ENCODE data around the gene PRKAA1.
"Not testable (repeated sequence)": the region's sequence is repeated elsewhere in the genome, so short reads cannot be mapped to it uniquely, and the experiment has no call there.

The PRKAA1 gene

GRCh38 chr5:40825461-40826043, 27.4 kb upstream of the PRKAA1 start:
- peak; percentile 61 for DNase-seq (ENCODE audit: low spot score)

GRCh38 chr5:40823459-40823858, 25.3 kb upstream of the PRKAA1 start:
- no peak for DNase-seq (ENCODE audit: low spot score)

GRCh38 chr5:40813698-40814281, 15.6 kb upstream of the PRKAA1 start:
- no peak for DNase-seq (ENCODE audit: low spot score)

- DNase-seq (ENCODE audit: low spot score): no peak
These were observed 14.0 kb upstream of the PRKAA1 start for GRCh38 chr5:40812125-40812524.

- no peak for DNase-seq (ENCODE audit: low spot score)
These were observed 3.8 kb upstream of the PRKAA1 start for GRCh38 chr5:40801771-40802562.

GRCh38 chr5:40799258-40799657, 1.1 kb upstream of the PRKAA1 start:
- no peak for DNase-seq (ENCODE audit: low spot score)

GRCh38 chr5:40798801-40799210, 632 bp upstream of the PRKAA1 start:
- DNase-seq (ENCODE audit: low spot score): no peak

GRCh38 chr5:40797273-40798011, 732 bp downstream of the PRKAA1 start:
- peak; percentile 85 for DNase-seq (ENCODE audit: low spot score)

- no peak for DNase-seq (ENCODE audit: low spot score)
These were observed 1.7 kb downstream of the PRKAA1 start for GRCh38 chr5:40796487-40796889.

GRCh38 chr5:40794877-40795276, 3.3 kb downstream of the PRKAA1 start:
- not testable (repeated sequence) for DNase-seq (ENCODE audit: low spot score)

GRCh38 chr5:40794340-40794739, 3.8 kb downstream of the PRKAA1 start:
- DNase-seq (ENCODE audit: low spot score): not testable (repeated sequence)

GRCh38 chr5:40792691-40793090, 5.5 kb downstream of the PRKAA1 start:
- not testable (repeated sequence) for DNase-seq (ENCODE audit: low spot score)

GRCh38 chr5:40791715-40792139, 6.4 kb downstream of the PRKAA1 start:
- DNase-seq (ENCODE audit: low spot score): no peak

- DNase-seq (ENCODE audit: low spot score): no peak
These were observed 7.1 kb downstream of the PRKAA1 start for GRCh38 chr5:40790947-40791593.

GRCh38 chr5:40788941-40789340, 9.2 kb downstream of the PRKAA1 start:
- not testable (repeated sequence) for DNase-seq (ENCODE audit: low spot score)

- DNase-seq (ENCODE audit: low spot score): no peak
These were observed 10.2 kb downstream of the PRKAA1 start for GRCh38 chr5:40787986-40788385.

GRCh38 chr5:40786664-40787063, 11.5 kb downstream of the PRKAA1 start:
- not testable (repeated sequence) for DNase-seq (ENCODE audit: low spot score)

- no peak for DNase-seq (ENCODE audit: low spot score)
These were observed 13.3 kb downstream of the PRKAA1 start for GRCh38 chr5:40784916-40785315.

GRCh38 chr5:40784027-40784653, 14.0 kb downstream of the PRKAA1 start:
- no peak for DNase-seq (ENCODE audit: low spot score)

- DNase-seq (ENCODE audit: low spot score): no peak
These were observed 16.2 kb downstream of the PRKAA1 start for GRCh38 chr5:40781843-40782409.

- no peak for DNase-seq (ENCODE audit: low spot score)
These were observed 17.3 kb downstream of the PRKAA1 start for GRCh38 chr5:40780858-40781257.
